MM.1S (cell line): ENCODE results near the gene LRRC15.

Experiments used
- EZH2 ChIP-seq: fragments of 300-600 bp; sonication (generic); optimal IDR thresholded peaks from 2 replicates; pipeline ENCODE3; 2017; ENCODE audit warnings: low read depth, mild to moderate bottlenecking, antibody characterized with exemption, low read length, mixed read lengths
- TF ChIP-seq, protein P1 (sequence below): fragments of 300-600 bp; sonication (generic); IDR thresholded peaks from 2 replicates; pipeline ENCODE4 v1.5.1; 2016; ENCODE audit warnings: antibody characterized with exemption, low read length, mixed read lengths

DNA sequence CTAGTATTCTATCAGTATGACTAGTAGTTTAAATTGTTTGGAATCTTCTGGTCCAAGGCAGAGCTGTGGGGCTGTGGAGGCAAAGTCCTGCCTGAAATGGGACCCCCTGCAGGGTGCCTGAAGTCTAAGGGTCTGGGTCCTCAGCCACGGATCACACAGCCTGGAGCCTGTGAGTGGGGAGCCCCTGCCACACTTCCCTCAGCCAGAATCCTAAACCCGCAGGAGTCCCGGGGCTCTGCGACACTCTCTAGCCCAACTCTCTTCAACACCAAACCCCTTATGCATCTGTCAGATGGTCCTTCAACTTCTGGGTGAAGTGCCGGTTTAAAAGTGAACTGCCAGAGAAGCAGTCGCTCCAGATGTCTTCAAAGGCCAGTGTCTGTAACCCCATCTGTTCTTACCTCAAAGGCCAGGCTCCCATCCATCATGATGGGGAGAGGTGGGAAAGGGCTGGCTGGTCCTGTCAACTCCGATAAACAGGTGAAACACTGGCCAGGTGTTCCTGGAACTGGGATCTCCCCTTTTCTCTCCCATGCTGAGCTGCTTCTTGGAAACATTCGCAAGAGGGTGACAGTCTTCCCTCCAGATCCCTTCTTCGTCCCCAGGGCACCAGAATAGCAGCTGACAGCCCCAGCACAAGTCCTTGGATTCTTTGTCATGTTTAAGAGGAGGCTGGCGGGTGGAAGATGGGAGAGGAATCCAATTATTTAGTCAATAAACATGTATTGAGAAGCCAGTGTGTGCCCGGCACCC, 64.0 kb downstream of the LRRC15 start:
- no peak for TF ChIP-seq EZH2
- TF ChIP-seq, protein P1, sequence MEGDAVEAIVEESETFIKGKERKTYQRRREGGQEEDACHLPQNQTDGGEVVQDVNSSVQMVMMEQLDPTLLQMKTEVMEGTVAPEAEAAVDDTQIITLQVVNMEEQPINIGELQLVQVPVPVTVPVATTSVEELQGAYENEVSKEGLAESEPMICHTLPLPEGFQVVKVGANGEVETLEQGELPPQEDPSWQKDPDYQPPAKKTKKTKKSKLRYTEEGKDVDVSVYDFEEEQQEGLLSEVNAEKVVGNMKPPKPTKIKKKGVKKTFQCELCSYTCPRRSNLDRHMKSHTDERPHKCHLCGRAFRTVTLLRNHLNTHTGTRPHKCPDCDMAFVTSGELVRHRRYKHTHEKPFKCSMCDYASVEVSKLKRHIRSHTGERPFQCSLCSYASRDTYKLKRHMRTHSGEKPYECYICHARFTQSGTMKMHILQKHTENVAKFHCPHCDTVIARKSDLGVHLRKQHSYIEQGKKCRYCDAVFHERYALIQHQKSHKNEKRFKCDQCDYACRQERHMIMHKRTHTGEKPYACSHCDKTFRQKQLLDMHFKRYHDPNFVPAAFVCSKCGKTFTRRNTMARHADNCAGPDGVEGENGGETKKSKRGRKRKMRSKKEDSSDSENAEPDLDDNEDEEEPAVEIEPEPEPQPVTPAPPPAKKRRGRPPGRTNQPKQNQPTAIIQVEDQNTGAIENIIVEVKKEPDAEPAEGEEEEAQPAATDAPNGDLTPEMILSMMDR, result no peak
